ENCODE results near the gene EDARADD. TPM values are rescaled to one million over a fixed set of nuclear protein-coding genes. Genes with fewer than 3 reads are reported as not detected.

The EDARADD gene
- total RNA-seq, 1 experiment from 2014 or later: 0.91 TPM

DNA sequence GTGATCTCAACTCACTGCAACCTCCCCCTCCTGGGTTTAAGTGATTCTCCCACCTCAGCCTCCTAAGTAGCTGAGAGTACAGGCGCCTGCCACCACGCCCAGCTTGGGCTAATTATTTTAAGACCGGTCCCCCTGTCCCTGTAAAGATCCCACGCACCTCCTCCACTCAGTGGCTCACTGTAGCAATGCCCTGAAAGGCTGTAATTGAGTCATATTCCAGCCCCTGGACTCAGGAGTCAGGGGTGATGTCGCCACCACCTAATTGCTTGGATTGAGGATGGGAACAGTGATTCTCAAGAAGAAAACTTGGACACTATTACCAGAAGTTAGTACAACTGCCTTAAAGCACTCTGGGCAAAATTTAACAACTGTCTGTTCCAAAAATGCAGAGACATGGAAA lies 3.1 kb upstream of the EDARADD start:
- BruUV-seq (replicated peaks): no TSS peak
- no peaks in the 10 kb centered on the region for H3K79me2 ChIP-seq (ENCODE audit: low read length)
- no peaks in the 10 kb centered on the region for H3K9me3 ChIP-seq (ENCODE audit: low read length)
- H3K27ac ChIP-seq (ENCODE audit: low read length): no peak overlapping the region
- H3K9me2 ChIP-seq (replicated peaks; ENCODE audit: low read length): no peaks in the 10 kb centered on the region
- ChIA-PET CTCF (no interaction called here), POLR2A (ENCODE audit: unreplicated experiment) (no interaction called here)
- no peaks in the 10 kb centered on the region for H3K4me1 ChIP-seq (ENCODE audit: insufficient read depth, low read length)
- no peaks in the 10 kb centered on the region for H4K20me1 ChIP-seq (ENCODE audit: low read length)
- H3K9ac ChIP-seq (ENCODE audit: low read length): no peak overlapping the region
- intact Hi-C loops (cut with micrococcal nuclease): no loop called here
- no peaks in the 10 kb centered on the region for H3F3A ChIP-seq (ENCODE audit: low read length, unreplicated experiment)
- H3K27me3 ChIP-seq (ENCODE audit: low read length): peaks cover 14% of the 10 kb centered on the region
- ATAC-seq (no peak), DNase-seq (no peak)
- no peak overlapping the region for H3K4me3 ChIP-seq (ENCODE audit: low read length)
- H2AFZ ChIP-seq (ENCODE audit: low read length): no peak overlapping the region
- H3K4me2 ChIP-seq (ENCODE audit: low read length): no peak overlapping the region
- no peaks in the 10 kb centered on the region for H3K36me3 ChIP-seq (ENCODE audit: low read depth, low read length)
- TF ChIP-seq CTCF (conservative IDR thresholded peaks at IDR 0.05; ENCODE audit: low read depth, low read length): no peak
- TF ChIP-seq EZH2phosphoT487 (IDR thresholded peaks at IDR 0.05; ENCODE audit: borderline replicate concordance, low read length): no peak
- TF ChIP-seq EZH2 (IDR thresholded peaks at IDR 0.05; ENCODE audit: low read length, unreplicated experiment): no peak

- CTCF ChIA-PET: interaction anchor here (0.6 kb wide), 1 partner anchor 92 kb away, joined by 3 read pairs; no protein-coding TSS in a partner anchor
- Histone ChIP-seq H3K4me1 (ENCODE audit: insufficient read depth, low read length) (no peaks in the 10 kb centered on the region), H3K4me3 (ENCODE audit: low read length) (no peak overlapping the region), H3K9me2 (replicated peaks; ENCODE audit: low read length) (no peaks in the 10 kb centered on the region), H3F3A (ENCODE audit: low read length, unreplicated experiment) (no peaks in the 10 kb centered on the region), H3K36me3 (ENCODE audit: low read depth, low read length) (no peaks in the 10 kb centered on the region), H3K27ac (ENCODE audit: low read length) (no peak overlapping the region), H3K27me3 (ENCODE audit: low read length) (peaks cover 24% of the 10 kb centered on the region), H3K4me2 (ENCODE audit: low read length) (no peak overlapping the region), H2AFZ (ENCODE audit: low read length) (no peak overlapping the region), H3K79me2 (ENCODE audit: low read length) (no peaks in the 10 kb centered on the region), H4K20me1 (ENCODE audit: low read length) (no peaks in the 10 kb centered on the region), H3K9ac (ENCODE audit: low read length) (no peak overlapping the region), H3K9me3 (ENCODE audit: low read length) (no peaks in the 10 kb centered on the region)
- DNase-seq (no peak), ATAC-seq (no peak)
- no TSS peak for BruUV-seq (replicated peaks)
- TF ChIP-seq EZH2phosphoT487 (IDR thresholded peaks at IDR 0.05; ENCODE audit: borderline replicate concordance, low read length) (no peak), EZH2 (IDR thresholded peaks at IDR 0.05; ENCODE audit: low read length, unreplicated experiment) (no peak)
- intact Hi-C loops (cut with micrococcal nuclease): no loop called here
- POLR2A ChIA-PET (ENCODE audit: unreplicated experiment): no interaction called here
Measured at GRCh38 chr1:236392182-236392581, 1.9 kb upstream of the EDARADD start.

- no peaks in the 10 kb centered on the region for H3K9me2 ChIP-seq (replicated peaks; ENCODE audit: low read length)
- DNase-seq (peak; percentile 16), ATAC-seq (peak; percentile 13; the same call in 1 of the 2 replicates)
- no peaks in the 10 kb centered on the region for H3F3A ChIP-seq (ENCODE audit: low read length, unreplicated experiment)
- no peaks in the 10 kb centered on the region for H4K20me1 ChIP-seq (ENCODE audit: low read length)
- no peak overlapping the region for H3K9ac ChIP-seq (ENCODE audit: low read length)
- TF ChIP-seq CTCF (conservative IDR thresholded peaks at IDR 0.05; ENCODE audit: low read depth, low read length): no peak
- no peak for TF ChIP-seq EZH2 (IDR thresholded peaks at IDR 0.05; ENCODE audit: low read length, unreplicated experiment)
- no peak for TF ChIP-seq EZH2phosphoT487 (IDR thresholded peaks at IDR 0.05; ENCODE audit: borderline replicate concordance, low read length)
- H3K27me3 ChIP-seq (ENCODE audit: low read length): peaks cover 24% of the 10 kb centered on the region
- no peak overlapping the region for H3K27ac ChIP-seq (ENCODE audit: low read length)
- no peaks in the 10 kb centered on the region for H3K9me3 ChIP-seq (ENCODE audit: low read length)
- CTCF ChIA-PET: no interaction called here
- POLR2A ChIA-PET (ENCODE audit: unreplicated experiment): interaction anchor here (0.7 kb wide), 1 partner anchor 1624 kb away, joined by 4 read pairs; no protein-coding TSS in a partner anchor
- BruUV-seq (replicated peaks): no TSS peak
- intact Hi-C loops (cut with micrococcal nuclease): no loop called here
- peak overlapping the region; percentile 75 for H2AFZ ChIP-seq (ENCODE audit: low read length)
- no peaks in the 10 kb centered on the region for H3K4me1 ChIP-seq (ENCODE audit: insufficient read depth, low read length)
- H3K4me2 ChIP-seq (ENCODE audit: low read length): peak overlapping the region; percentile 84
- H3K36me3 ChIP-seq (ENCODE audit: low read depth, low read length): no peaks in the 10 kb centered on the region
- no peaks in the 10 kb centered on the region for H3K79me2 ChIP-seq (ENCODE audit: low read length)
- H3K4me3 ChIP-seq (ENCODE audit: low read length): peak overlapping the region; percentile 70
Measured at GRCh38 chr1:236394879-236395229, 768 bp downstream of the EDARADD start.

All from PC-3 (cell line).